NCI-H82 treated with DMSO at 0.1 percent for 48 hours (cell line): ENCODE results near the gene UGT1A6.
"Not testable (repeated sequence)": the region's sequence is repeated elsewhere in the genome, so short reads cannot be mapped to it uniquely, and the experiment has no call there.

ENCODE experiments used
- DNase-seq: peaks from one replicate; lab custom pipeline; 2025; ENCODE audit not compliant: unreplicated experiment; lab: John Stamatoyannopoulos, UW

Gene UGT1A6

DNA sequence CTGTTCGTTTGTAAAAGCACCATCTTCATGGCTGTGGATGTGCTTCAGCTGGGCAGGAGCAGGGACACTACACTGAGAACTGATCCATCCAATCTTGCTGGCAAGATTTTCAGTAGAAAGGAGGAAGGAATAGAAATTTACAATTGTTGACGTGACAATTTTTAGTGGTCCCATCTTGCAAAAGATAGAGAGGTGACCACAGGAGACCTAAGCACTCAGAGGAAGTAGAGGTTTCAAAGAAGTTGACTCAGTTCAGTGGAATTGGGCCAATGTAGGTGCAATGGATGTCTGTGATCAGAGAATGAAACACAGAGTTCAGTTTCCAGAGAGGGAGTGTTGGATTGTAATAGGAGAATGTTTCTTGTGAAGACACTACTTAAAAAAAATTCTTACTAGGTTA is 21.4 kb downstream of the UGT1A6 start:
- DNase-seq = no peak

DNA sequence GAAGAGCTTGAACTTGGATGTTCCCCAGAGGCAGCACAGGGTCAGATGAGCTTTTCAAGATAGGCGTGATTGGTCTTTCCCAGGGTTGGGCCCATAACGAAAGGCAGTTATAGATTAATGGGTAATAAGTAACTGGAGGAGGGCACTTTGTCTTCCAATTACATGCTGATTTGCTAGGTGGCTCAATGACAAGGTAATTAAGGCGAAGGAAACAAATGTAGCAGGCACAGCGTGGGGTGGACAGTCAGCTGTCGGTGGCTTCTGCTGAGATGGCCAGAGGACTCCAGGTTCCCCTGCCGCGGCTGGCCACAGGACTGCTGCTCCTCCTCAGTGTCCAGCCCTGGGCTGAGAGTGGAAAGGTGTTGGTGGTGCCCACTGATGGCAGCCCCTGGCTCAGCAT is 25.9 kb downstream of the UGT1A6 start, which contains the start of gene UGT1A4:
UGT1A4 (plus strand) TSS at position 185 of the 400 bp plus-strand sequence; CDS start at position 270, 85 bp downstream.
- DNase-seq = no peak

DNA sequence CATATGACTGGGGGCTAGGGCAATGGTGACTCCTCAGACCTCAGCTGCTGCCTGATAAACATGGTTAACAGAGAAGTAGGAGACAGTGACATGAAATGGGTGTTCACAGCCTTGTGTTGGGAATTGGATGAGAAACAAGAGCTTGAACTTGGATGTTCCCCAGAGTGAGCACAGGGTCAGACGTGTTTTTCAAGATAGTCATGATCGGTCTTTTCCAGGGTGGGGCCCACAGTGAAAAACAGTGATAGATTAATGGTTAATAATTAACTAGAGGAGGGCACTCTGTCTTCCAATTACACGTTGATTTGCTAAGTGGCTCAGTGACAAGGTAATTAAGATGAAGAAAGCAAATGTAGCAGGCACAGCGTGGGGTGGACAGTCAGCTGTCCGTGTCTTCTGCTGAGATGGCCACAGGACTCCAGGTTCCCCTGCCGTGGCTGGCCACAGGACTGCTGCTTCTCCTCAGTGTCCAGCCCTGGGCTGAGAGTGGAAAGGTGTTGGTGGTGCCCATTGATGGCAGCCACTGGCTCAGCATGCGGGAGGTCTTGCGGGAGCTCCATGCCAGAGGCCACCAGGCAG is 36.1 kb downstream of the UGT1A6 start, which contains the start of gene UGT1A3:
UGT1A3 (plus strand) TSS at position 320 of the 579 bp plus-strand sequence; CDS start at position 405, 85 bp downstream.
- no peak for DNase-seq

DNA sequence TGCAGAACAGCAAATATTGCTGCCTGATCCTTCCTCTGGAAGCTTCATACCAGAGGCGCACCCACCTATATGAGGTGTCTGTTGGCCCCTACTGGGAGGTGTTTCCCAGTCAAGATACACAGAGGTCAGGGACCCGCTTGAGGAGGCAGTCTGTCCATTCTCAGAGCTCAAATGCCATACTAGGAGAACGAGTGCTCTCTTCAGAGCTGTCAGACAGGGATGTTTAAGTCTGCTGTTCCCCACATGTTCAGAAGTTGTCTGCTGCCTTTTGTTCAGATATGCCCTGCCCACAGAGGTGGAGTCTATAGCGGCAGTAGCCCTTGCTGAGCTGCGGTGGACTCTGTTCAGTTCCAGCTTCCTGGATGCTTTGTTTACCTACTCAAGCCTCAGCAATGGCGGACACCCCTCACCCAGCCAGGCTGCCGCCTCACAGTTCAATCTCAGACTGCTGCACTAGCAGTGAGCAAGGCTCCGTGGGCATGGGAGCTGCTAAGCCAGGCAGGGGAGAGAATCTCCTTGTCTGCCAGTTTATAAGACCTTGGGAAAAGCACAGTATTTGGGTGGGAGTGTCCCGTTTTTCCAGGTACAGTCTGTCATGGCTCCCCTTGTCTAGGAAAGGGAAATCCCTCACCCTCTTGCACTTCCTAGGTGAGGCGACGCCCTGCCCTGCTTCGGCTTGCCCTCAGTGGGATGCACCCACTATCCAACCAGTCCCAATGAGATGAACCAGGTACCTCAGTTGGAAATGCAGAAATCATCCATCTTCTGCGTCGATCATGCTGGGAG is 44.4 kb downstream of the UGT1A6 start:
- not testable (repeated sequence) for DNase-seq

DNA sequence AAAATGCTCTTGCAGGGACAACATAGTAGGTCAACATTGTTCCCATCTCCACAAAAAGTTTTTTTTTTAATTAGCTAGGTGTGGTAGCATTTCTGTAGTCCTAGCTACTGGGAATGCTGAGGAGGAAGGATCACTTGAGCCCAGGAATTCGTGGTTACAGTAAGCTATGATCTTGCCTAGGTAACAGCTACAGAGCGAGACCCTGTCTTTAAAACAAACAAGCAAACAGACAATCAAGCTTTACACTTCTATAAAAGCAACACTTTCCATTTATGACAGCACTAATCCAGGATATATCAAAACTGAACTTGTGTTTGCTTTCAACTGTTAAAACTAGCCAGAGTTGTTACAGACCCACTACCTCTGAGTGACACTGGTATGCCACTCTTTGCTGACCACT is 48.2 kb downstream of the UGT1A6 start:
- no peak for DNase-seq

DNA sequence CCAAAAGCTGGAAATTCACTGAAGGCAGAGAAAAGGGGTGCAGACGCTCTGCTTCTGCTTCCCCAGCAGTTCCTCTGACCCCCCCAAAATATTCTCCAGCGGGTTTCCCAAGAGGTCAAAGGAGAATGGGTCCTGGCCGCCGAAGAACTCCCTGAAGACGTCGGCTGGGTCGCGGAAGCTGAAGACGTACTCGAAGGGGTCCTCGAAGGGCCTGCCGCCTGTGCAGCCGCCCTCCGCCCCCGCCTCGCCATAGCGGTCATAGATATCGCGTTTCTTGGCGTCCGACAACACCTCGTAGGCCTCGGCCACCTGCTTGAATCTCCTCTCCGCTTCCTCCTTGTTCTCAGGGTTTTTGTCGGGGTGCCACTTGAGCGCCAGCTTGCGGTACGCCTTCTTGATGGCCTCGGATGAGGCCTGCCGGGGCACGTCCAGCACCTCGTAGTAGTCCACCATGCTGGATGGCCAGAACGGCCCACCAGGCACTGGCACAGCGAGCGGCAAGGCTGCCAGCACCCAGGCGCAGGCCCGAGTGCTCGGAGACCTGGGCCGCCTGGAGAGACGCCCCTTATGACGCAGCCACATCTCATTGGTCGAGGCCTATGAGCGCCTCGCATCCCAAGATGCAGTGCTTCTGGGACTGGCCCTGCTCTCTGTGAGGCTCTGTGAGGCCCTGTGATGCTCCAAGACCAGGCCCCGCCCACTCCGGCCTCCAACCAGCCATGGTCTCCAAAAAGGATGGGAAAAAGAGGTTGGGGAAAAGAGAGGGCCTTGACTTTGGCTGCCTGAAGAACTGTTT is 51.0 kb downstream of the UGT1A6 start:
- DNase-seq = no peak

DNA sequence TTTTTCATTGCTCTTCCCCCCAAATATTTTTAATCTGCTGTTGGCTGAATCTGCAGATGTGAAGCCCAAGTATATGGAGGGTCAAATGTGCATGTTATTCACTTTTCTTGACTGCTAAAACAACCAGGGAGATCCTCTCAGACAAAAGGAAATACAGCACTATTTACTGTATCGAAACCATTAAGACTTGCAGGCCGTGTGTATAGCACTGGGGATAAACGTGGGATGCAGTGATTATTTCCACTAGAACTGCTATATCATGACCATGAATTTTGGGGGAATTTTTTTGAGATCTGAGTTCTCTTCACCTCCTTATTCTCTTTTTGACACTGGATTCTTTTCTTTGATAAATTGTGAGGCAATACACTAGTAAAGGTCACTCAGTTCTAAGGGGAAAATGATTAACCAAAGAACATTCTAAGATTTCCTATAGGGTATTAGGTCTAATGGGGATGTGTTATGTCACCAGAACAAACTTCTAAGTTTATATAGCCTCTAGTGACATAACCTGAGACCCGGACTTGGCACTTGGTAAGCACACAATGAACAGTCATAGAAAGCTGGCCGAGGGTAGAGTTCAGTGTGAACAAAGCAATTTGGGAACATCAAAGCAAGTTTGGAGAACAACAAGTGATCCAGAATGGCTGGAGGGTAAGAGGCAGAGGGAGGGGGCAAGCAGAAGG is 52.5 kb downstream of the UGT1A6 start:
- no peak for DNase-seq

DNA sequence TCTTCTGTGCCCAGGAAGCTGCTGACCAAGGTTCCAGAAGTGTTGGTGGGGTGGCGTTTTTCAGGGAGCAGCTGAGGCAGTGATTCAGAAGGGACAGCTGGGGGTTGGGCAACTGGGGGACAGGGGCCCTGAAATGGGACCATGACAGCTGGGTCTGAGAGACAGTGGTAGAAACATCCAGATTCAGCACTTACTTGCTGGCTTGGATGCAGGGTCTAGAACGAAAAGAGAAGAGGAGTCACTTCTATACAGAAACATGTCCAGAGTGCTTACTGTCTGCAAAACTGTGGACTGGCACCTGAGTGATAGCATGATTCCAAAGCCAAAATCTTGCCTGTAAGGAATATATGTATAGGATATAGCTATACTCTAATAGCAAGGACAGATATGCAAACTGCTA is 53.1 kb downstream of the UGT1A6 start:
- not testable (repeated sequence) for DNase-seq

DNA sequence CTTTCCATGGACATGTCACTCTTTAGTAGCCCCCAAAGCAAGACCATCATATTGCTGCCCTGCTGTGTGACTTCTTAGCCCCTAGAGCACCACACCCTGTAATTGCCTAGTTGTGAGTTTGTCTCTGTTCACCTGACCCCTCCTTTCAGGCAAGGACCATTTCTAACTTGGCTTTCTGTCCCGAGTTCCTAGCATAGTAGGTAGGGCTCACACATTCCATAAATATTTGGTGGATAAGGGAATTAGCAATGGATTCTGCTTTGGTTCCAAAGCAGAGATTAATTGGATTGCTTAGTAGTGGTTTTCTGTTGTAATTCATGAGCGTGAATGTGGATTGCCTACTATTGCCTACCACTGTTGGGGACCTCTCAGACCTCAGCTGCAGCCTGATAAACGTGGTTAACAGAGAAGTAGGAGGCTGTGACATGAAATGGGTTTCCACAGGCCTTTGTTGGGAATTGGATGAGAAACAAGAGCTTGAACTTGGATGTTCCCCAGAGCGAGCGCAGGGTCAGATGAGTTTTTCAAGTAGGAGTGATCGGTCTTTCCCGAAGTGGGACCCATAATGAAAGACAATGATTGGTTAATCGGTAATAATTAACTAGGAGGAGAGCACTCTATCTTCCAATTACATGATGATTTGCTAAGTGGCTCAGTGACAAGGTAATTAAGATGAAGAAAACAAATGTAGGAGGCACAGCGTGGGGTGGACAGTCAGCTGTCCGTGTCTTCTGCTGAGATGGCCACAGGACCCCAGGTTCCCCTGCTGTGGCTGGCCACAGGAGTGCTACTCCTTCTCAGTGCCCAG is 54.0 kb downstream of the UGT1A6 start:
- no peak for DNase-seq

DNA sequence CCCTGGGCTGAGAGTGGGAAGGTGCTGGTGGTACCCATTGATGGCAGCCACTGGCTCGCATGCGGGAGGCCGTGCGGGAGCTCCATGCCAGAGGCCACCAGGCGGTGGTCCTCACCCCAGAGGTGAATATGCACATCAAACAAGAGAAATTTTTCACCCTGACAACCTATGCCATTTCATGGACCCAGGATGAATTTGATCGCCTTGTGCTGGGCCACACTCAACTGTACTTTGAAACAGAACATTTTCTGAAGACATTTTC is 54.5 kb downstream of the UGT1A6 start:
- no peak for DNase-seq

DNA sequence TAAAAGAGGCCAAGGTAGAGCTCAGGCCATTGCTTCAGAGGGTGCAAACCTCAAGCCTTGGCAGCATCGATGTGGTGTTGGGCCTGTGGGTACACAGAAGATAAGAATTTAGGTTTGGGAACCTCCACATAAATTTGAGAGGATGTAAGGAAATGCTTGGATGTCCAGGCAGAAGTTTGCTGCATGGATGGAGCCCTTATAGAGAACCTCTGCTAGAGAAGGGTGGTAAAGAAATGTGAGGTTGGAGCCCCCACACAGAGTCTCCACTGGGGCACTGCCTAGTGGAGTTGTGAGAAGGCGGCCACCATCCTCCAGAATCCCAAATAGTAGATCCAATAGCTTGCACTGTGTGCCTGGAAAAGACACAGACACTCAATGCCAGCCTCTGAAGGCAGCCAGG is 58.0 kb downstream of the UGT1A6 start:
- DNase-seq = not testable (repeated sequence)

DNA sequence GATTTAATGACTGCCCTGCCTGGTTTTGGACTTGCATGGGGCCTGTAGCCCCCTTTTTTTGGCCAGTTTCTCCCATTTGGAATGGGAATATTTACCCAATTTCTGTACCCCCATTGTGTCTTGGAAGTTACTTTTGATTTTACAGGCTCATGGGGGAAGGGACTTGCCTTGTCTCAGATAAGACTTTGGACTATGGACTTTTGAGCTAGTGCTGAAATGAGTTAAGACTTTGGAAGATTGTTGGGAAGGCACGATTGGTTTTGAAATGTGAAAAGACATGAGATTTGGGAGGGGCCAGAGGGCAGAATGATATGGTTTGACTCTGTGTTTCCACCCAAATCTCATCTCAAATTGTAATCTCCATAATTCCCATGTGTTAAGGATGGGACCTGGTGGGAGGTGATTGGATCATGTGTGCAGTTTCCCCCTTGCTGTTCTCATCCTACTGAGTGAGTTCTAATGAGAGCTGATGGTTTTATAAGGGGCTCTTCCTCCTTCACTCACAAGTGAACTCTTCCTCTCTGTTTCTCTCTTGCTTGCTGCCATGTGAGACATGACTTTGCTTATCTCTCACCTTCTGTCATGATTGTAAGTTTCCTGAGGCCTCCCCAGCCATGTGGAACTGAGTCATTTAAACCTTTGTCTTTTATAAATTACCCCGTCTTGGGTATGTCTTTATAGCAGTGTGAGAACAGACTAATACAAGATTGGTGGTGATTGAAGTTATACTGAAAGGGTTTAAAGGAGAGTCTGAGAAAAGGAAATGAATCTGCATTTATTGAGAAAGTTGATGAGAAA is 58.7 kb downstream of the UGT1A6 start:
- DNase-seq = not testable (repeated sequence)

DNA sequence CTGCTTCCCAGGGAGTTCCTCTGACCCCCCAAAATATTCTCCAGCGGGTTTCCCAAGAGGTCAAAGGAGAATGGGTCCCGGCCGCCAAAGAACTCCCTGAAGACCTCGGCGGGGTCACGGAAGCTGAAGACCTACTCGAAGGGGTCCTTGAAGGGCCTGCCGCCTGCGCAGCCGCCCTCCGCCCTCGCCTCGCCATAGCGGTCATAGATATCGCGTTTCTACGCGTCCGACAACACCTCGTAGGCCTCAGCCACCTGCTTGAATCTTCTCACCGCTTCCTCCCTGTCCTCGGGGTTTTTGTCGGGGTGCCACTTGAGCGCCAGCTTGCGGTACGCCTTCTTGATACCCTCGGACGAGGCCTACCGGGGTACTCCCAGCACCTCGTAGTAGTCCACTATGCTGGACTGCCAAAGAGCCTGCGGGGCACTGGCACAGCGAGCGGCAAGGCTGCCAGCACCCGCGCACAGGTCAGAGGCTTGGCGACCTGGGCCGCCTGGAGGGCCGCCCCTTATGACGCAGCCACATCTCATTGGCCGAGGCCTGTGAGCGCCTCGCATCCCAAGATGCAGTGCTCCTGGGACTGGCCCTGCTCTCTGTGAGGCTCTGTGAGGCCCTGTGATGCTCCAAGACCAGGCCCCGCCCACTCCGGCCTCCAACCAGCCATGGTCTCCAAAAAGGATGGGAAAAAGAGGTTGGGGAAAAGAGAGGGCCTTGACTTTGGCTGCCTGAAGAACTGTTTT is 62.4 kb downstream of the UGT1A6 start:
- DNase-seq = no peak

DNA sequence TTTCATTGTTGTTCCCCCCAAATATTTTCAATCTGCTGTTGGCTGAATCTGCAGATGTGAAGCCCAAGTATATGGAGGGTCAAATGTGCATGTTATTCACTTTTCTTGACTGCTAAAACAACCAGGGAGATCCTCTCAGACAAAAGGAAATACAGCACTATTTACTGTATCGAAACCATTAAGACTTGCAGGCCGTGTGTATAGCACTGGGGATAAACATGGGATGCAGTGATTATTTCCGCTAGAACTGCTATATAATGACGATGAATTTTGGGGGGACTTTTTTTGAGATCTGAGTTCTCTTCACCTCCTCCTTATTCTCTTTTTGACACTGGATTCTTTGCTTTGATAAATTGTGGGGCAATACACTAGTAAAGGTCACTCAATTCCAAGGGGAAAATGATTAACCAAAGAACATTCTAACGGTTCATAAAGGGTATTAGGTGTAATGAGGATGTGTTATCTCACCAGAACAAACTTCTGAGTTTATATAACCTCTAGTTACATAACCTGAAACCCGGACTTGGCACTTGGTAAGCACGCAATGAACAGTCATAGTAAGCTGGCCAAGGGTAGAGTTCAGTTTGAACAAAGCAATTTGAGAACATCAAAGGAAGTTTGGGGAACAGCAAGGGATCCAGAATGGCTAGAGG is 63.9 kb downstream of the UGT1A6 start:
- no peak for DNase-seq

DNA sequence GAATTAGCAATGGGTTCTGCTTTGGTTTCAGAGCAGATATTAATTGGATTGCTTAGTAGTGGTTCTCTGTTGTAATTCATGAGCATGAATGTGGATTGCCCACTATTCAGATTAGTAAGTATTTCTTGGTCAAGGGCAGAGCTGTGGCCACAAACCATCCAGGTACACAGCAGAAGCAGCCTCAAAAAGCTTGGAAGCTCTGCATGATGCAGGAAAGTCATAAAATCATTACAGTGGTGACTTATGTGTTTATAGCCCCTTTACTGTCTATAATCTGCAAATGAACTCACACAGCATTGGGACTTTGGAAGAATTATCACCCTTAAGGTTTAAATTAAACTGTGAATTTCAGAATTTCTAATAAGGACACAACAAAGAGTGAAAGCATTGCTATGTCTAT is 65.5 kb downstream of the UGT1A6 start:
- no peak for DNase-seq

DNA sequence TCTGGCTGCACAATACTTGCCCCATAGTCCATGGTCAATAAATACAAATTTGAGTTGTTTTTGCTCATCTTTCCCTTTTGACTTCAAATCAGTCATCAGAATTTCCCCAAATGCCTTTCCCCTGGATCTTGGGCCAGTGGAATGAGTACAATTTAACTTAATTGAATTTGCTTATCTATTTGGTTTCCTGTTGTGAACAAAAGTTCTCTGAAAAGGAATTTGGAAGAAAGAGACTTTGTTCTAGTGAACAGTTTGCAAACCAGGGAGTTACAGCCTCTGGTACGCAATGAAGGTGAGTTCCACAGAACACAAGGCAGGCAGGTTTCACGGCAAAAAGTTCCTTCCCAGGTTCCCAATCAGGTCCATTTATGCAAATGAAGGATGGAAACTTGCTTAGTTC is 66.2 kb downstream of the UGT1A6 start:
- no peak for DNase-seq

DNA sequence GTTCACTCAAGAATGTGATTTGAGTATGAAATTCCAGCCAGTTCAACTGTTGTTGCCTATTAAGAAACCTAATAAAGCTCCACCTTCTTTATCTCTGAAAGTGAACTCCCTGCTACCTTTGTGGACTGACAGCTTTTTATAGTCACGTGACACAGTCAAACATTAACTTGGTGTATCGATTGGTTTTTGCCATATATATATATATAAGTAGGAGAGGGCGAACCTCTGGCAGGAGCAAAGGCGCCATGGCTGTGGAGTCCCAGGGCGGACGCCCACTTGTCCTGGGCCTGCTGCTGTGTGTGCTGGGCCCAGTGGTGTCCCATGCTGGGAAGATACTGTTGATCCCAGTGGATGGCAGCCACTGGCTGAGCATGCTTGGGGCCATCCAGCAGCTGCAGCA is 67.4 kb downstream of the UGT1A6 start, which contains the start of gene UGT1A1:
UGT1A1 (plus strand) TSS at position 228 of the 400 bp plus-strand sequence; CDS start at position 246, 18 bp downstream.
- DNase-seq = no peak

DNA sequence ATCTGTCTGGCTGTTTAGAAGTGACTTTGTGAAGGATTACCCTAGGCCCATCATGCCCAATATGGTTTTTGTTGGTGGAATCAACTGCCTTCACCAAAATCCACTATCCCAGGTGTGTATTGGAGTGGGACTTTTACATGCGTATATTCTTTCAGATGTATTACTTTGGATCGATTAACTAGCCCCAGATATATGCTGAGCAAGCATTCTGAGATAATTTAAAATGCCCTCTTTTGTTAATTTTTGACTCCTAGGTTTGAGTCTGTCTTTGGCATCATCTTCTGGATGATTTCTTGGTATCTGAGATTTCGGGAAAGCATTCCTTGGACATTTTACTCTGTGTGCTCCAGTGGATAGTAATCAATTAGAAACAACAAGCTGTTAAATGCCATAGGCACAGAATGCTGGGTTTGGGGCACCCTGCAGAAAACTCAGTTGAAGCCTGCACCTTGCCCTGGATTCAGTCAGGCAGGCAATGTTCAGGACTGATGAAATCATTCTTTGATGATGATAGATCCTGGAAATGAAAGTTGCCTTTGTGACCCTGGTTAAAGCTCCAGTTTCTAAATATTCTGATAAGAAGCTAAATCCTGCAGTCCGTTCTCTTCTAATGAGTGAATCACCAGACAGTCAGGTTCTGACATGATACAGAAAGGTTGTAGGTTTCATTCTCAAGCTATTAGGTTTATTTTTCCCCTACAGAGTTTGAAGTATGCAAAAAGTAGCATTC is 68.5 kb downstream of the UGT1A6 start:
- DNase-seq = no peak
